Measurements from ENCODE around the gene TEX264.
"Not testable (repeated sequence)": the region's sequence is repeated elsewhere in the genome, so short reads cannot be mapped to it uniquely, and the experiment has no call there.

Gene TEX264

GRCh38 chr3:51735950-51736349, 64.9 kb downstream of the TEX264 start:
- no peak for TF ChIP-seq CTCF (IDR thresholded peaks at IDR 0.05; ENCODE audit: low read depth, low read length)
- no peak for DNase-seq (ENCODE audit: extremely low read depth, low read depth)

GRCh38 chr3:51739110-51739509, 68.1 kb downstream of the TEX264 start:
- TF ChIP-seq CTCF (IDR thresholded peaks at IDR 0.05; ENCODE audit: low read depth, low read length) = no peak
- no peak for DNase-seq (ENCODE audit: extremely low read depth, low read depth)

GRCh38 chr3:51742320-51742719, 71.3 kb downstream of the TEX264 start:
- DNase-seq (ENCODE audit: extremely low read depth, low read depth) = not testable (repeated sequence)

GRCh38 chr3:51742978-51743377, 71.9 kb downstream of the TEX264 start:
- not testable (repeated sequence) for DNase-seq (ENCODE audit: extremely low read depth, low read depth)

GRCh38 chr3:51747840-51748239, 76.8 kb downstream of the TEX264 start:
- no peak for TF ChIP-seq CTCF (IDR thresholded peaks at IDR 0.05; ENCODE audit: low read depth, low read length)
- DNase-seq (ENCODE audit: extremely low read depth, low read depth) = no peak

GRCh38 chr3:51748327-51748726, 77.3 kb downstream of the TEX264 start:
- TF ChIP-seq CTCF (IDR thresholded peaks at IDR 0.05; ENCODE audit: low read depth, low read length) = no peak
- no peak for DNase-seq (ENCODE audit: extremely low read depth, low read depth)

GRCh38 chr3:51750878-51751277, 79.8 kb downstream of the TEX264 start:
- TF ChIP-seq CTCF (IDR thresholded peaks at IDR 0.05; ENCODE audit: low read depth, low read length) = no peak
- DNase-seq (ENCODE audit: extremely low read depth, low read depth) = no peak

- no peak for TF ChIP-seq CTCF (IDR thresholded peaks at IDR 0.05; ENCODE audit: low read depth, low read length)
- DNase-seq (ENCODE audit: extremely low read depth, low read depth) = no peak
Observed at GRCh38 chr3:51751287-51751686, 80.2 kb downstream of the TEX264 start.
